HCT116 (cell line): ENCODE measurements around the gene RANGAP1. TPM values are rescaled to one million over a fixed set of nuclear protein-coding genes. Genes with fewer than 3 reads are reported as not detected.

Source experiments
- ATAC-seq: fragments of 200-7000 bp; cut with Tn5 transposase; 2 replicates; pipeline ENCODE4 v1.9.1; 2020; ENCODE audit warnings: mild to moderate bottlenecking, moderate library complexity
- BruUV-seq: library from RNA; stranded (reverse); fragments of 400-500 nt; replicated peaks from 2 replicates; lab custom pipeline; 2021; lab: Mats Ljungman, UMichigan
- CTCF ChIA-PET: fragments of 300-600 bp; sonication (Branson Sonifier 250); formaldehyde crosslinking; loops from one replicate; lab custom pipeline; 2021; ENCODE audit warnings: antibody characterized with exemption; lab: Charles Lee
- POLR2A ChIA-PET: fragments of 300-600, 350-600 bp; sonication (Branson Sonifier 250); formaldehyde crosslinking; loops from one replicate; lab custom pipeline; 2021; ENCODE audit warnings: antibody characterized with exemption; lab: Charles Lee
- RAD21 ChIA-PET, 2 experiments: fragments of 300-600 bp; sonication (Branson Sonifier 250); formaldehyde crosslinking; loops; one replicate each; lab custom pipeline; 2023; ENCODE audit warnings: low total read pairs in 2 of 2; ENCODE audit not compliant: uncharacterized antibody in 2 of 2, unreplicated experiment in 2 of 2, low non-redundant PET in 1 of 2; lab: Charles Lee
- DNase-seq: peaks from one replicate; pipeline ENCODE4 v3.0.0-alpha.2; 2010; ENCODE audit warnings: low read depth, low spot score
- H2AFZ ChIP-seq: fragments of 200-600 bp; shearing (Covaris generic), sonication (generic); 2 replicates; pipeline ENCODE4 v1.6.1; 2017; ENCODE audit warnings: low read depth, mixed run types, mixed read lengths, antibody characterized with exemption, low read length; ENCODE audit not compliant: poor library complexity, severe bottlenecking
- H3K27ac ChIP-seq: 2 replicates; pipeline ENCODE4 v1.5.1; 2012; ENCODE audit warnings: low read depth, low read length
- H3K27me3 ChIP-seq: fragments of 200-600 bp; sonication (generic); 2 replicates; pipeline ENCODE4 v1.6.1; 2016; ENCODE audit warnings: mixed run types, low read length, mixed read lengths; ENCODE audit not compliant: insufficient read depth
- H3K36me3 ChIP-seq, 2 experiments: fragments of 200-500 bp in 1 of 2; fragments of 200-600 bp in 1 of 2; sonication (Bioruptor generic) in 1 of 2; sonication (generic) in 1 of 2; 2 replicates each; pipeline versions ENCODE4 v1.5.1 to v1.6.1; 2014 to 2016; ENCODE audit warnings: low read length in 2 of 2, inconsistent platforms in 1 of 2, mixed read lengths in 1 of 2, mixed run types in 1 of 2; ENCODE audit not compliant: insufficient read depth in 2 of 2, control insufficient read depth in 1 of 2
- H3K4me1 ChIP-seq, 2 experiments: fragments of 200-600 bp in 1 of 2; sonication (generic) in 1 of 2; 2 replicates each; pipeline versions ENCODE4 v1.5.1 to v1.6.1; 2012 to 2017; ENCODE audit warnings: low read length in 2 of 2, inconsistent platforms in 1 of 2, mild to moderate bottlenecking in 1 of 2, mixed read lengths in 1 of 2, mixed run types in 1 of 2, moderate library complexity in 1 of 2; ENCODE audit not compliant: insufficient read depth in 2 of 2, control insufficient read depth in 1 of 2
- H3K4me2 ChIP-seq: fragments of 200-600 bp; sonication (generic); 2 replicates; pipeline ENCODE4 v1.6.1; 2017; ENCODE audit warnings: mixed run types, low read length, mixed read lengths
- H3K4me3 ChIP-seq, 2 experiments: fragments of 200-600 bp in 1 of 2; sonication (generic) in 1 of 2; replicated peaks in 1 of 2; 2 replicates each; pipeline ENCODE4 v1.5.1; 2011 to 2016; ENCODE audit warnings: low read length in 2 of 2, control low read depth in 1 of 2, low read depth in 1 of 2, mild to moderate bottlenecking in 1 of 2, mixed read lengths in 1 of 2, mixed run types in 1 of 2
- H3K79me2 ChIP-seq: fragments of 200-600 bp; sonication (generic); 2 replicates; pipeline ENCODE4 v1.6.1; 2017; ENCODE audit warnings: mild to moderate bottlenecking, mixed run types, low read length, moderate library complexity, mixed read lengths; ENCODE audit not compliant: insufficient read depth
- H3K9ac ChIP-seq: fragments of 200-600 bp; sonication (generic); 2 replicates; pipeline ENCODE4 v1.6.1; 2016; ENCODE audit warnings: low read length, mixed read lengths
- H3K9me2 ChIP-seq: fragments of 200-600 bp; sonication (generic), shearing (Covaris generic); 2 replicates; pipeline ENCODE4 v1.6.1; 2017; ENCODE audit warnings: mixed run types, mild to moderate bottlenecking, moderate library complexity; ENCODE audit not compliant: insufficient read depth
- H3K9me3 ChIP-seq, 2 experiments: fragments of 200-500 bp in 1 of 2; fragments of 200-600 bp in 1 of 2; sonication (Bioruptor generic) in 1 of 2; sonication (generic) in 1 of 2; 2 replicates each; pipeline ENCODE4 v1.6.1; 2014 to 2017; ENCODE audit warnings: low read length in 2 of 2, mixed read lengths in 2 of 2, inconsistent platforms in 1 of 2, low read depth in 1 of 2, mild to moderate bottlenecking in 1 of 2, mixed run types in 1 of 2, moderate library complexity in 1 of 2; ENCODE audit not compliant: control insufficient read depth in 1 of 2, insufficient read depth in 1 of 2
- H4K20me1 ChIP-seq: fragments of 200-600 bp; sonication (generic), shearing (Covaris generic); 2 replicates; pipeline ENCODE4 v1.6.1; 2017; ENCODE audit warnings: mixed run types, mild to moderate bottlenecking, moderate library complexity; ENCODE audit not compliant: insufficient read depth
- CBX3 ChIP-seq: IDR thresholded peaks from 2 replicates; pipeline ENCODE4 v1.6.1; 2012; ENCODE audit warnings: low read depth
- CEBPB ChIP-seq: IDR thresholded peaks from 2 replicates; pipeline ENCODE4 v1.6.1; 2012; ENCODE audit warnings: low read depth
- EGR1 ChIP-seq: IDR thresholded peaks from 2 replicates; pipeline ENCODE4 v1.6.1; 2012; ENCODE audit warnings: low read depth
- ELF1 ChIP-seq: IDR thresholded peaks from 2 replicates; pipeline ENCODE4 v1.6.1; 2012; ENCODE audit warnings: low read depth, borderline replicate concordance
- EZH2 ChIP-seq: fragments of 200-600 bp; sonication (generic); IDR thresholded peaks from 2 replicates; pipeline ENCODE4 v1.6.1; 2017; ENCODE audit warnings: antibody characterized with exemption, mixed run types
- EZH2phosphoT487 ChIP-seq: fragments of 200-600 bp; IDR thresholded peaks from 2 replicates; pipeline ENCODE4 v1.6.1; 2018; ENCODE audit warnings: antibody characterized with exemption, borderline replicate concordance
- POLR2A ChIP-seq: IDR thresholded peaks from 2 replicates; pipeline ENCODE4 v1.7.0; 2011; ENCODE audit warnings: borderline replicate concordance; ENCODE audit not compliant: insufficient read depth, insufficient read length; ENCODE audit errors: extremely low read depth
- REST ChIP-seq: IDR thresholded peaks from 2 replicates; pipeline ENCODE4 v1.6.1; 2012; ENCODE audit warnings: low read depth
- SIN3A ChIP-seq: IDR thresholded peaks from 2 replicates; pipeline ENCODE4 v1.6.1; 2012; ENCODE audit warnings: low read depth
- SRF ChIP-seq: IDR thresholded peaks from 2 replicates; pipeline ENCODE4 v1.6.1; 2012; ENCODE audit warnings: low read depth
- YY1 ChIP-seq: IDR thresholded peaks from 2 replicates; pipeline ENCODE4 v1.6.1; 2011; ENCODE audit warnings: low read length, low read depth, moderate library complexity, mild to moderate bottlenecking; ENCODE audit not compliant: insufficient replicate concordance; ENCODE audit errors: extremely low read depth
- ZFX ChIP-seq: fragments of 450-650 bp; IDR thresholded peaks from 2 replicates; pipeline ENCODE4 v1.6.1; 2017
- intact Hi-C: fragments of 100-400 bp; cut with micrococcal nuclease; formaldehyde crosslinking; loops from 2 replicates; pipeline ENCODE4 v1.10.0; 2022
- total RNA-seq: library from RNA; stranded (reverse); gene quantifications from one replicate; pipeline ENCODE4 v1.2.1, GENCODE V29; 2021; ENCODE audit not compliant: unreplicated experiment
- TF ChIP-seq, protein P1 (sequence below): IDR thresholded peaks from 2 replicates; pipeline ENCODE4 v1.6.1; 2012
- TF ChIP-seq, protein P2 (sequence below), 3 experiments: fragments of 200-600 bp in 1 of 3; sonication (generic) in 1 of 3; IDR thresholded peaks in 2 of 3; conservative IDR thresholded peaks in 1 of 3; 2 replicates each; pipeline ENCODE4 v1.5.1; 2012 to 2017; ENCODE audit warnings: low read depth in 2 of 3, low read length in 2 of 3, antibody characterized with exemption in 1 of 3, borderline replicate concordance in 1 of 3, control low read depth in 1 of 3, mild to moderate bottlenecking in 1 of 3, mixed read lengths in 1 of 3, mixed run types in 1 of 3, moderate library complexity in 1 of 3; ENCODE audit not compliant: insufficient read depth in 1 of 3

RANGAP1 gene
- total RNA-seq, 1 experiment from 2014 or later = 121 TPM

DNA sequence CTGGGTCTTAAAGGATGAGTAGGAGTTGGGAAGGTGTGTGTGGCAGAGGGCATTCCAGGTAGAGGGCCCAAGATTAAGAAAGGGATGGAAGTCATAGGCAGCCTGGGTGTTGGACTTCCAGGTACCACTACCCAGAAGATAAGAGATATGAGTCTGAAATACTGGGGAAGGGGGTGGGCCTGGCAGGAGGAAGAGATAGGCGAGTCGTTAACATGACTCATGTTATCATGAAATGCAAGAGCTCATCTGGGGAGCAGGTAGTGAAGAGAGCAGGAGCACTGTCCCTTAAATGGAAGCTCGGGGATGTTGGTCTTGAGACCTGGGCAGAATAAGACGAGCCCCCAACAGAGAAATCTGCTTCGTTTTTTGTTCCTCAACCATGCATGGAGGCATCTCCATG, 25.5 kb upstream of the RANGAP1 start:
- H3K4me2 ChIP-seq = peak overlapping the region; percentile 39
- H3K79me2 ChIP-seq = peaks cover 62% of the 10 kb centered on the region
- TF ChIP-seq POLR2A (no peak), ZFX (no peak), SIN3A (no peak), YY1 (no peak), CBX3 (no peak), CEBPB (no peak)
- TF ChIP-seq, protein P1, sequence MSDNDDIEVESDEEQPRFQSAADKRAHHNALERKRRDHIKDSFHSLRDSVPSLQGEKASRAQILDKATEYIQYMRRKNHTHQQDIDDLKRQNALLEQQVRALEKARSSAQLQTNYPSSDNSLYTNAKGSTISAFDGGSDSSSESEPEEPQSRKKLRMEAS = no peak
- no peak overlapping the region for H3K27ac ChIP-seq
- RAD21 ChIA-PET = no interaction called here
- H3K4me1 ChIP-seq = peaks cover 3 to 9% of the 10 kb centered on the region in 2 experiments; a peak in 2 of 4 replicates
- H3K9me2 ChIP-seq = no peaks in the 10 kb centered on the region
- DNase-seq (no peak), ATAC-seq (peak; percentile 34; the same call in 1 of the 2 replicates)
- H3K36me3 ChIP-seq = no peaks in the 10 kb centered on the region
- POLR2A ChIA-PET = interaction anchor here (1.3 to 1.7 kb wide), 2 partner anchors 10 to 69 kb away, joined by 5 to 6 read pairs; partner anchors contain the start of gene ZC3H7B
- CTCF ChIA-PET = interaction anchor here (1.0 kb wide), 1 partner anchor 10 kb away, joined by 3 read pairs; the partner anchor contains the start of gene ZC3H7B
- no peak overlapping the region for H3K9ac ChIP-seq
- H4K20me1 ChIP-seq = no peaks in the 10 kb centered on the region
- BruUV-seq = no TSS peak
- H3K27me3 ChIP-seq = no peaks in the 10 kb centered on the region
- no peak overlapping the region for H3K4me3 ChIP-seq
- no peak overlapping the region for H2AFZ ChIP-seq
- no peaks in the 10 kb centered on the region for H3K9me3 ChIP-seq
- intact Hi-C loops = no loop called here

GRCh38 chr22:41310336-41310735, 24.3 kb upstream of the RANGAP1 start:
- Histone ChIP-seq H3K36me3 (no peaks in the 10 kb centered on the region), H3K79me2 (peaks cover 68% of the 10 kb centered on the region), H3K4me1 (peaks cover 6 to 16% of the 10 kb centered on the region in 2 experiments; a peak in 3 of 4 replicates), H3K4me2 (no peak overlapping the region), H4K20me1 (no peaks in the 10 kb centered on the region), H2AFZ (no peak overlapping the region), H3K9me3 (no peaks in the 10 kb centered on the region), H3K9me2 (no peaks in the 10 kb centered on the region), H3K9ac (no peak overlapping the region), H3K27me3 (no peaks in the 10 kb centered on the region), H3K27ac (no peak overlapping the region), H3K4me3 (no peak overlapping the region)
- ATAC-seq (no peak), DNase-seq (no peak)
- CTCF ChIA-PET = interaction anchor here (1.4 kb wide), 1 partner anchor 9 kb away, joined by 4 read pairs; the partner anchor contains the start of gene ZC3H7B
- POLR2A ChIA-PET = no interaction called here
- RAD21 ChIA-PET = no interaction called here
- BruUV-seq = no TSS peak
- intact Hi-C loops = no loop called here
- TF ChIP-seq EZH2 (no peak), SRF (no peak), EGR1 (no peak), REST (no peak), ELF1 (no peak), EZH2phosphoT487 (no peak), SIN3A (no peak)
- TF ChIP-seq, protein P2, sequence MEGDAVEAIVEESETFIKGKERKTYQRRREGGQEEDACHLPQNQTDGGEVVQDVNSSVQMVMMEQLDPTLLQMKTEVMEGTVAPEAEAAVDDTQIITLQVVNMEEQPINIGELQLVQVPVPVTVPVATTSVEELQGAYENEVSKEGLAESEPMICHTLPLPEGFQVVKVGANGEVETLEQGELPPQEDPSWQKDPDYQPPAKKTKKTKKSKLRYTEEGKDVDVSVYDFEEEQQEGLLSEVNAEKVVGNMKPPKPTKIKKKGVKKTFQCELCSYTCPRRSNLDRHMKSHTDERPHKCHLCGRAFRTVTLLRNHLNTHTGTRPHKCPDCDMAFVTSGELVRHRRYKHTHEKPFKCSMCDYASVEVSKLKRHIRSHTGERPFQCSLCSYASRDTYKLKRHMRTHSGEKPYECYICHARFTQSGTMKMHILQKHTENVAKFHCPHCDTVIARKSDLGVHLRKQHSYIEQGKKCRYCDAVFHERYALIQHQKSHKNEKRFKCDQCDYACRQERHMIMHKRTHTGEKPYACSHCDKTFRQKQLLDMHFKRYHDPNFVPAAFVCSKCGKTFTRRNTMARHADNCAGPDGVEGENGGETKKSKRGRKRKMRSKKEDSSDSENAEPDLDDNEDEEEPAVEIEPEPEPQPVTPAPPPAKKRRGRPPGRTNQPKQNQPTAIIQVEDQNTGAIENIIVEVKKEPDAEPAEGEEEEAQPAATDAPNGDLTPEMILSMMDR (IDR thresholded peaks at IDR 0.05 in 2 of 3, conservative IDR thresholded peaks at IDR 0.05 in 1 of 3; ENCODE audit: borderline replicate concordance in 1 of 3, insufficient read depth in 1 of 3, low read depth in 2 of 3, low read length in 2 of 3) = no peak
